Measurements from ENCODE around the gene GRID1.

- TF ChIP-seq, protein P1, sequence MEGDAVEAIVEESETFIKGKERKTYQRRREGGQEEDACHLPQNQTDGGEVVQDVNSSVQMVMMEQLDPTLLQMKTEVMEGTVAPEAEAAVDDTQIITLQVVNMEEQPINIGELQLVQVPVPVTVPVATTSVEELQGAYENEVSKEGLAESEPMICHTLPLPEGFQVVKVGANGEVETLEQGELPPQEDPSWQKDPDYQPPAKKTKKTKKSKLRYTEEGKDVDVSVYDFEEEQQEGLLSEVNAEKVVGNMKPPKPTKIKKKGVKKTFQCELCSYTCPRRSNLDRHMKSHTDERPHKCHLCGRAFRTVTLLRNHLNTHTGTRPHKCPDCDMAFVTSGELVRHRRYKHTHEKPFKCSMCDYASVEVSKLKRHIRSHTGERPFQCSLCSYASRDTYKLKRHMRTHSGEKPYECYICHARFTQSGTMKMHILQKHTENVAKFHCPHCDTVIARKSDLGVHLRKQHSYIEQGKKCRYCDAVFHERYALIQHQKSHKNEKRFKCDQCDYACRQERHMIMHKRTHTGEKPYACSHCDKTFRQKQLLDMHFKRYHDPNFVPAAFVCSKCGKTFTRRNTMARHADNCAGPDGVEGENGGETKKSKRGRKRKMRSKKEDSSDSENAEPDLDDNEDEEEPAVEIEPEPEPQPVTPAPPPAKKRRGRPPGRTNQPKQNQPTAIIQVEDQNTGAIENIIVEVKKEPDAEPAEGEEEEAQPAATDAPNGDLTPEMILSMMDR (IDR thresholded peaks at IDR 0.05): no peak
- TF ChIP-seq POLR2A (IDR thresholded peaks at IDR 0.05): no peak
Measured at GRCh38 chr10:86261470-86261869, 105.1 kb downstream of the GRID1 start.

Data from Peyer's patch (tissue), 4 donors.